Tibial artery (tissue), 4 donors: ENCODE data around the gene MTMR8.
"Not testable (repeated sequence)": the region's sequence is repeated elsewhere in the genome, so short reads cannot be mapped to it uniquely, and the experiment has no call there.

Experiments used
- DNase-seq, 2 donors: peaks; one replicate each; pipeline ENCODE4 v3.0.0-alpha.2; 2019
- H3K27ac ChIP-seq, 2 donors: fragments of 200-600 bp; sonication (generic) in 1 of 2; 1 replicate in 1 of 2; 2 replicates in 1 of 2; pipeline ENCODE4 v1.5.1; 2018 to 2019; ENCODE audit warnings: mild to moderate bottlenecking in 1 of 2
- H3K27me3 ChIP-seq, 2 donors: fragments of 200-600 bp; sonication (generic) in 1 of 2; one replicate each; pipeline versions ENCODE4 v1.5.1 to v1.6.0; 2016 to 2019
- H3K36me3 ChIP-seq, 3 donors: fragments of 200-600 bp; sonication (generic) in 2 of 3; one replicate each; pipeline ENCODE4 v1.5.1; 2016 to 2019; ENCODE audit warnings: mild to moderate bottlenecking in 2 of 3
- H3K4me1 ChIP-seq, 4 donors: fragments of 200-600 bp; sonication (generic) in 2 of 4; 1 replicate in 3 of 4; 2 replicates in 1 of 4; pipeline ENCODE4 v1.5.1; 2016 to 2019
- H3K4me3 ChIP-seq, 2 donors: fragments of 200-600 bp; sonication (generic) in 1 of 2; 1 replicate in 1 of 2; 2 replicates in 1 of 2; pipeline ENCODE4 v1.5.1; 2018 to 2019; ENCODE audit warnings: mild to moderate bottlenecking in 2 of 2
- H3K9me3 ChIP-seq, 3 donors: fragments of 200-600 bp; sonication (generic) in 1 of 3; one replicate each; pipeline ENCODE4 v1.5.1; 2016 to 2019
- CTCF ChIP-seq, 2 experiments: fragments of 200-600 bp in 1 of 2; fragments of 450-650 bp in 1 of 2; IDR thresholded peaks; one replicate each; pipeline ENCODE4 v1.5.1; 2017 to 2019; ENCODE audit warnings: antibody characterized with exemption in 2 of 2, mild to moderate bottlenecking in 1 of 2, moderate library complexity in 1 of 2
- intact Hi-C: fragments of 100-400 bp; cut with DNase I; formaldehyde crosslinking; loops from one replicate; pipeline ENCODE4 v1.15.0; 2023; ENCODE audit warnings: low total_unique reads

MTMR8 gene

DNA sequence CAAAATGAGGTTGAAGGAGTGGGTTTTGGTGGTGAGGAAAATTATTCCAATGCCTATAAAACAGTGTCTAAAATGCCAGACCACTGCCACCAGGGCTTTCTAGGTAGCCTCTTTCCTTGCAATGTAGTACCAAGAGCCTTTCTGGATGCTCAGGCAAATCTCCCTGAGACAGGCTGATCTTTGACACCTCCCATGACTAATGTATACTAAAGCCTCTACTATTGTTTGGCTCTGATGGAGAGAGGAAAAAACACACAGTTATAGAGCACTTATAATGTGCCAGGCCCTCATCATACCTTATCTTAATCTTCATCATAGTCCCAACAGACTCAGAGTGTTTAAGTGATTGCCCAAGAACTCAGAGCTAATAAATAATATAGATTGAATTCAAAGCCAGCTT, 5.8 kb downstream of the MTMR8 start:
- intact Hi-C loops = no loop called here

DNA sequence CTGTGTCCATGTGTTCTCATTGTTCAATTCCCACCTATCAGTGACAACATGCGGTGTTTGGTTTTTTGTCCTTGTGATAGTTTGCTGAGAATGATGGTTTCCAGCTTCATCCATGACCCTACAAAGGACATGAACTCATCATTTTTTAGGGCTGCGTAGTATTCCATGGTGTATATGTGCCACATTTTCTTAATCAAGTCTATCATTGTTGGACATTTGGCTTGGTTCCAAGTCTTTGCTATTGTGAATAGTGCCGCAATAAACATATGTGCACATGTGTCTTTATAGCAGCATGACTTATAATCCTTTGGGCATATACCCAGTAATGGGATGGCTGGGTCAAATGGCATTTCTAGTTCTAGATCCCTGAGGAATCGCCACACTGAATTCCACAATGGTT, 14.5 kb downstream of the MTMR8 start:
- H3K4me1 ChIP-seq, H3K4me3 ChIP-seq, DNase-seq, intact Hi-C loops, H3K27me3 ChIP-seq, H3K27ac ChIP-seq: not testable (repeated sequence)
- H3K36me3 ChIP-seq = peaks cover 0 to 25% (median 0%) of the 10 kb centered on the region in 3 donors
- peaks cover 0 to 54% (median 26%) of the 10 kb centered on the region in 3 donors for H3K9me3 ChIP-seq

More for the DNA sequence above, 5.8 kb downstream of the MTMR8 start:
- TF ChIP-seq CTCF (IDR thresholded peaks at IDR 0.05) = no peak
- no peak for DNase-seq
- peaks cover 0 to 15% (median 3%) of the 10 kb centered on the region in 3 donors for H3K9me3 ChIP-seq
- H3K4me3 ChIP-seq = no peak overlapping the region
- H3K27ac ChIP-seq = no peak overlapping the region
- peaks cover 0 to 5% (median 0%) of the 10 kb centered on the region in 3 donors for H3K36me3 ChIP-seq
- no peaks in the 10 kb centered on the region for H3K27me3 ChIP-seq
- peaks cover 0 to 13% (median 0%) of the 10 kb centered on the region in 4 donors for H3K4me1 ChIP-seq

DNA sequence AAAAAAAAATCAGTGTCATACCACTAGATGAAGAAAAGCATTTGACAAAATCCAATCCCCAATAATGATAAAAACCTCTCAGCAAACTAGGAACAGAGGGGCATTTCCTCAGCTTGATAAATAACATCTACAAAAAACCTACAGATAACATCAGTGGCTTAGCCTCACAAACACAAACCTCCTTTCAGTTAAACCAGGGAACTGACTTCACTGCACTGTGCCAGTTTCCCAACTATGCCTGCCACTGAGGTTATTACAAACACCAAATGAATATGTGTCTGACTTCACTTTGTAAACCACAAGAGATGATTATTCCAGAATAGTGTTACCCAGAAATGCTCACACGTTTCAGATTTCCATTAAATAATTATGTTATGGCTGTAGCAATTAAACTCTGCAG, 15.3 kb downstream of the MTMR8 start:
- Histone ChIP-seq H3K27me3 (no peaks in the 10 kb centered on the region), H3K9me3 (peaks cover 0 to 54% (median 33%) of the 10 kb centered on the region in 3 donors), H3K4me3 (no peak overlapping the region), H3K4me1 (no peaks in the 10 kb centered on the region), H3K36me3 (peaks cover 0 to 24% (median 0%) of the 10 kb centered on the region in 3 donors), H3K27ac (no peak overlapping the region)
- intact Hi-C loops = no loop called here
- DNase-seq = no peak
- TF ChIP-seq CTCF (IDR thresholded peaks at IDR 0.05) = no peak

- peaks cover 0 to 42% (median 22%) of the 10 kb centered on the region in 3 donors for H3K9me3 ChIP-seq
- peaks cover 0 to 9% (median 0%) of the 10 kb centered on the region in 3 donors for H3K36me3 ChIP-seq
- intact Hi-C loops = no loop called here
- no peak for DNase-seq
- TF ChIP-seq CTCF (IDR thresholded peaks at IDR 0.05) = no peak
- no peaks in the 10 kb centered on the region for H3K27me3 ChIP-seq
- no peak overlapping the region for H3K27ac ChIP-seq
- no peak overlapping the region for H3K4me3 ChIP-seq
- H3K4me1 ChIP-seq = no peaks in the 10 kb centered on the region
Observed at GRCh38 chrX:64377753-64378152, 17.5 kb downstream of the MTMR8 start.

DNA sequence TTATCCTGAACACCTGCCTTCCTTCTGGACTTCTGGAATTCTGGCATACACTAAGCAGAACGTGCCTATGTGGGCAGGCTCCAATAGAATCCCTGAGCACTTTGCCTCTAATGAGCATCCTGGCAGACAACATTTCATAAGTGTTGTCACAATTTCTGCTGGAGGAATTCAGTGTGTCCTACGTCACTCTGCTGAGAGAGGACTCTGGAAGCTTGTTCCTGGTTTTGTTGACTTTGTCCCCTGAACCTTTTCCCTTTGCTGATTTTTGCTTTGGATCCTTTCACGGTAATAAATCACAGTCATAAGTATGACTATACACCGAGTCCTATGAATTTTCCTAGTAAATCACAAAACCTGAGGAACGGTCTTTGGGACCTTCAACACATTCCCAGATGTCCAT, 43.2 kb downstream of the MTMR8 start:
- no peak overlapping the region for H3K4me3 ChIP-seq
- intact Hi-C loops = no loop called here
- no peaks in the 10 kb centered on the region for H3K27me3 ChIP-seq
- no peak for DNase-seq
- H3K4me1 ChIP-seq = no peaks in the 10 kb centered on the region
- H3K36me3 ChIP-seq = no peaks in the 10 kb centered on the region
- H3K27ac ChIP-seq = no peak overlapping the region
- no peak for TF ChIP-seq CTCF (IDR thresholded peaks at IDR 0.05)
- H3K9me3 ChIP-seq = no peaks in the 10 kb centered on the region

GRCh38 chrX:64350521-64350920, 44.7 kb downstream of the MTMR8 start:
- Histone ChIP-seq H3K4me3 (no peak overlapping the region), H3K27ac (no peak overlapping the region), H3K36me3 (no peaks in the 10 kb centered on the region), H3K9me3 (no peaks in the 10 kb centered on the region), H3K4me1 (no peaks in the 10 kb centered on the region), H3K27me3 (no peaks in the 10 kb centered on the region)
- intact Hi-C loops = no loop called here
- DNase-seq = no peak
- no peak for TF ChIP-seq CTCF (IDR thresholded peaks at IDR 0.05)
